ENCODE data around the gene S100A6. TPM values are rescaled to one million over a fixed set of nuclear protein-coding genes. Genes with fewer than 3 reads are reported as not detected.
A peak's percentile ranks its signal among the peaks of the same experiment; 100 is the strongest.

The S100A6 gene
- total RNA-seq, 1 experiment from 2014 or later: 2,272 TPM

DNA sequence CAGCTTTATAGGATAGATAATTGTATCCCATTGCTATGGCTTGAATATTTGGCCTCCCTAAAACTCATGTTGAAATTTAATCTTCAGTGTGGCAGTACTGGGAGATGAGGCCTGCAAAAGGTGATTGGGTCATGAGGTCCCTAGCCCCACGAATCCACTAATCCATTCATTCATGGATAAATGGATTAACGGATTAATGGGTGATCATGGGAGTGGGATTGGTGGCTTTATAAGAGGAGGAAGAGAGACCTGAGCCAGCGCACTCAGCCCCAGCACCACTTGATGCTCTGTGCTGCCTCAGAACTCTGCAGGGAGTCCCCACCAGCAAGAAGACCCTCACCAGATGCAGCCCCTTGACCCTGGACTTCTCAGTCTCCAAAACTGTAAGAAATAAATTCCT is 32.0 kb downstream of the S100A6 start:
- DNase-seq (ENCODE audit: low spot score): no peak

DNA sequence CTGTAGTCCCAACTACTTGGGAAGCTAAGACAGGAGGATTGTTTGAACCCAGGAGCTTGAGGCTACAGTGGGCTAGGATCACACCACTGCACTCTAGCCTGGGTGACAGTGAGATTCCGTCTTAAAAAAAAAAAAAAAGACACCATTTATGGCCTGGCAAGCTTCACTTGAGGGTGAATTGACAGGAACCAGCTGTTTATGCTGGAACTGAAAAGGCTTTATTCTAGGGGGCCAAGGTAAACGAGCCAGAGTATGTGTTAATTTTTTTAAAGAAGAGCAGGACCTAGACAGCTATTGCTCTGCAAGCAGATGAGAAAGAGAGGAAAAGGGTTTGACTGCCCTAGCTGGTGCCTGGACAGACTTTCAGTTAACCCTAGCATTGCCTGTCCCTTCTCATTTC is 37.0 kb downstream of the S100A6 start:
- DNase-seq (ENCODE audit: low spot score): no peak

DNA sequence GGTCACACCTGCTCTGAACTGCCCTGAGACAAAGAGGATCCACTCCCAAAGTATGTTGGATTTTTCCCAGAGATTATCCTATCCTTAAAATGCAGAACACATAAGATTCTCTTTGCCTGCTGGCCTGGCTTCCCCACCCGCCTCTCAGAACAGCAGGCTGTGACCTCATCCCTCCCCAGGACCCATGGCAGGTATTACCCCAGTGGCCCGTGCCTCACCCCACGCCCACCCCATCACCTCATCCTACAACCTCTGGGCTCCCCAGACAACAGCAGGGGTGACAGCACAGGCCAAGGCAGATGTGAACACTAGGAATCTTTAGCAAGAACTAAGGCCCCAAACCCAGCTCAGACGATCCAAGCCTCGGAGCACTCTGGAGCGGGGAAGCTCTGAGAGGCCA is 40.3 kb downstream of the S100A6 start:
- no peak for DNase-seq (ENCODE audit: low spot score)

DNA sequence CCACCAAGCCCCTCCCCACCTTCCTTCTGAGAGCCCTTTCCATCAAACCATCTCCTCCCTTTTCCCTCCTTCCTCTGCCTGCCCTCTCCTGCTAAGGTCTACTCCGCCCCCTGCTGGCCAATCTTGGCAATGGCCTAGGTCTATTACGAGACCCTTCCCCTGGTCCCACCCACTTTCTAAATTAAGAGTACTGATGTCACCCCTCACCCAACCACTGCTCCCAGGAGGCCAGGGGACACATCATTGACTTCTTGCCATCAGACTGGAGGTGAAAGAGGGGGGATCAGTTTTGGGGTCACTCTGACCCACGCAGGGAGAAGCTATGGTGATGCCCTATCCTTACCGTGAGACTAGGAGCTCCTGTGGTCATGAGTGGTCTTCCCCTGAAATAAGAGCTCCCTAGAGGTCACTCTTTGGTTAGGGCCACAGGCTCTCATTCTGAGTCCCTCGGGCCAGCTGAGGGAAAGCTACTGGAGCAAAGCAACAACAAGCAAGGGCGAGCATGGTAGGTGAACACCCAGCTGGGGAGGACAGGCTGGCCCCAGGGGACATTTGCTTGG is 40.7 kb downstream of the S100A6 start:
- DNase-seq (ENCODE audit: low spot score): peak; percentile 77

DNA sequence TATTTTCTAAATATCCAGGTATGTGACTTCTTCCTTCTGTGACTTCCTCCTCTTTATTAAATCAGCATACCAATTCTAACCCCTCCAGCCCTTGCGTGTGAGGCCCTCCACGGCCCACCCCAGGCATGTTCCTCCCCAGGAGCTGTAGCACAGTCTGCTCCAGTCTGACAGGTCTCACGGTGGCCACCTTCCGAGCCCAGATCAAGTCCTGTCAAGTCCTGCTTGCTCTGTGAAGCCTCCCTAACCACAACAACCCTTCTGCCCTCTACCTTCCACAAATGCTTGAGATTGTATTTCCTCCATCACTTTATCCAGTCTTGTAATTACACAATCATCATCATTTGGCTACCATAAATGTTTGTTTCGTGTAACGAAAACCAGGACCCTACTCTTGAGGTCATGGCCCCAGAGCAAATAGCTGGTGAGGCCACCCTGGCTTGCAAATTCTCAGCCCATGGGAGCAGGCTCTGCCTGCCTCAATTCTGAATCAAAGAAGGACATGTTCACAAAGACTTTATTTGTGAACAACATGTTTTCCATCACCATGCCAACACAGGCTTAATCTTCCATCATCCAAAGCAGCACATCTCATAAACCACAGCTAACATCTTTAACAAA is 42.3 kb downstream of the S100A6 start:
- no peak for DNase-seq (ENCODE audit: low spot score)

DNA sequence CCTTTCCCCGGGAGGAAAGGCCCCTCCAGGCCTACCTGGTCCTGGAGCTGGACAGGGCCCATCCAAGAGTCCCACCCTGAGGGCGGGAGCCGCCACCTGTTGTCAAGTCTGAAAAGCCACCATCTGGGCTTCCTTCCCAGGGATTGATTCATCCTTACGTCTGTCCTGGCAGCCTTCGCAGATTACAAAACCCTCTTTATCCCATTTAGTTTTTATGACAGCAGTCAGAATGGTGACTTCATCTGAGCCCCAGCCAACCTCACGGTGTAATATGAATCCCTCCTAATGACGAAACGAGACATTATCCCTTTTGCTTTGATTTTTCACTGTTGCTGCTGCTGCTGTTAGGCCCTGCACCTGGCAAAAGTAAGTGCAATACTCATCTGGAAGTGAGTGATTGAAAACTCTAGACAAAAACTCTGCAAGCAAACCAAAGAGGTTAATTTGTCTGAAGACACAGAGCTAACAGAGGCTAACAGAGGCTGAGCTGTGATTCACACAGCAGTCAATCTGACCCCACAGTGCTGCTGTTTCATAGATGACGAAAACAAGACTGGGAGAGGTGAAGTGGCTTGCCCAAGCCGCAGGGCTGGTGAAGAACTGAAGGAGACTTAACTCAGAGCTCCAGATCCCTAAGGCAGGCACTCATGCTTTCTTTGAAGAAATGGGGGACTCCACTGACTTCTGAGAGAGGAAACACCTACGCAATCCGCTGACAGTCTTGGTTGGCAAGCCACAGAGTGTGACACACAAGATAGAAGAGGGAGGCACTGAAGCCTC is 45.3 kb downstream of the S100A6 start:
- DNase-seq (ENCODE audit: low spot score): no peak

DNA sequence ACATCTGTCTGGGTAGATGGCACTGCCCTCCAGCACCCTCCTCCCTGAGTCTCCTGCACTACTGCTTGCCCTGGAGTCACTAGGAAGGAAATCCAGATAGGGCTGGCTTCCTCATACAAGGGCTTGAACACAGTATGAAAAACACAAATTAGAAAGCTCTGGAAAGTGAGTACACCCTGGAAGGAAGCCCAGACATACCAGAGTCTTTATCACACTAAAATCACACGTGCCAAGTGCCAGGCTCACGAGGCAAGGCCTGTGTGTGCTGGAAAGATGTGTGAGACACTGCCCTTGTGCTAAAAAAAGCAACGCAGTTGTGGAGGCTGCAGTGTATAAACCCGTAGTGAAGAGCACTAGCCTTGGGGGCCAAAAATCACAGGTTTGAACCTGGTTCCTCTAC is 47.1 kb downstream of the S100A6 start:
- DNase-seq (ENCODE audit: low spot score): no peak

DNA sequence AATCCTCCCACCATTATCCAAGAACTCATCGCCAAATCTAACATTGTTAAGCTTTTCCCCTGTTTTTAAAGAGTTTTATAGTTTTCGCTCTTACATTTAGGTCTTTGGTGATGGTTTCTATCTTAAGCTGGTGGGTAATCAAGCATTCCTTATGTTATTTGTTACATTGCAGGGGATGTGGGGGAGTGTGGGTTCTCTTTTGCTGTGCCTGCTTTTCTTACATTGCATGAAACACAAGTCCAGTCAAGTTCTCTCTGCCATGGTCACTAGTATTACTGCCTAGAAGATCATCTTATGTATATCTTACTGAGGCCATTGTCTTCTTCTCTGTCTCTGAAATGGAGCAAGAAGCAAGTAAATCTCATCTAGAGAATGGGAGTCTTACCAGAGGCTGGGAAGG is 48.1 kb downstream of the S100A6 start:
- DNase-seq (ENCODE audit: low spot score): no peak

DNA sequence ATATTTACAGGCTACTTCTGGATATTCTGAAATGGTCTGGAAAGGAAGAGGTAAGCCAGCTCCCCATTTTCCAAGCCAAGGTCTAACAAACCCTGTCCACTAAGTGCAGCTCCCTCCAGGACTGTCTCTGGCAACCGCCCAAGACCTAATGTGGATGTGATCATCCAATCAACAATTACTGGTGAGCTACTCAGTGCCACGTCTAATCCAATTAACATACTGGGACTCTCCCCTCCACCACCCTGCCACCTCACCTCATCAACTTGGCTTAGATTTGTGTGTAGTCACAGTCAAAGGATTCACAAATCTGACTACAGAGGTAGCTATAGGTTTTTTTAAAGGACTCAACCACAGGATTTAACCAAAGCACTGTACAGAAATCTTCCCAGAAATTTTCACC is 49.9 kb downstream of the S100A6 start:
- DNase-seq (ENCODE audit: low spot score): no peak

Other genes with a start within 250 kb of the S100A6 start
- not detected in 2 replicates for gene PGLYRP3, start 223.0 kb downstream of the S100A6 start, total RNA-seq (2014; rRNA removed; shearing (Covaris generic))
- not detected in 2 replicates for gene PGLYRP4, start 187.2 kb downstream of the S100A6 start, total RNA-seq (2014; rRNA removed; shearing (Covaris generic))
- 1.8 TPM in 1 of 2 replicates, not detected in the other for gene S100A9, start 178.1 kb downstream of the S100A6 start, total RNA-seq (2014; rRNA removed; shearing (Covaris generic))
- not detected in 2 replicates for gene S100A12, start 160.4 kb downstream of the S100A6 start, total RNA-seq (2014; rRNA removed; shearing (Covaris generic))
- not detected in 2 replicates for gene S100A8, start 144.9 kb downstream of the S100A6 start, total RNA-seq (2014; rRNA removed; shearing (Covaris generic))
- not detected in 2 replicates for gene S100A7A, start 119.5 kb downstream of the S100A6 start, total RNA-seq (2014; rRNA removed; shearing (Covaris generic))
- gene S100A7, start 75.3 kb downstream of the S100A6 start, total RNA-seq (2014; rRNA removed; shearing (Covaris generic)): not detected in 2 replicates
- 4.0 and 9.8 TPM in 2 replicates for gene S100A5, start 4.9 kb upstream of the S100A6 start, total RNA-seq (2014; rRNA removed; shearing (Covaris generic))
- 694 and 702 TPM in 2 replicates for gene S100A4, start 9.8 kb upstream of the S100A6 start, total RNA-seq (2014; rRNA removed; shearing (Covaris generic))
- gene S100A3, start 13.3 kb upstream of the S100A6 start, total RNA-seq (2014; rRNA removed; shearing (Covaris generic)): 2.6 and 4.9 TPM in 2 replicates
- gene S100A2, start 29.9 kb upstream of the S100A6 start, total RNA-seq (2014; rRNA removed; shearing (Covaris generic)): 17.9 and 26.4 TPM in 2 replicates
- 282 and 292 TPM in 2 replicates for gene S100A16, start 77.1 kb upstream of the S100A6 start, total RNA-seq (2014; rRNA removed; shearing (Covaris generic))
- gene S100A14, start 80.3 kb upstream of the S100A6 start, total RNA-seq (2014; rRNA removed; shearing (Covaris generic)): 35.6 and 46.2 TPM in 2 replicates
- gene S100A13, start 91.5 kb upstream of the S100A6 start, total RNA-seq (2014; rRNA removed; shearing (Covaris generic)): 78.7 and 87.3 TPM in 2 replicates
- 0.15 TPM in 1 of 2 replicates, not detected in the other for gene S100A1, start 92.4 kb upstream of the S100A6 start, total RNA-seq (2014; rRNA removed; shearing (Covaris generic))
- 63.7 and 69.4 TPM in 2 replicates for gene CHTOP, start 98.1 kb upstream of the S100A6 start, total RNA-seq (2014; rRNA removed; shearing (Covaris generic))
- gene SNAPIN, start 122.7 kb upstream of the S100A6 start, total RNA-seq (2014; rRNA removed; shearing (Covaris generic)): 45.5 and 46.0 TPM in 2 replicates
- 144 and 159 TPM in 2 replicates for gene ILF2, start 135.0 kb upstream of the S100A6 start, total RNA-seq (2014; rRNA removed; shearing (Covaris generic))
- gene NPR1, start 142.7 kb upstream of the S100A6 start, total RNA-seq (2014; rRNA removed; shearing (Covaris generic)): not detected in 2 replicates
- 23.4 and 28.9 TPM in 2 replicates for gene INTS3, start 192.1 kb upstream of the S100A6 start, total RNA-seq (2014; rRNA removed; shearing (Covaris generic))
- 13.8 and 14.7 TPM in 2 replicates for gene SLC27A3, start 239.4 kb upstream of the S100A6 start, total RNA-seq (2014; rRNA removed; shearing (Covaris generic))

Data from HT-29 (cell line).